ENCODE data around the gene ZNF618. TPM values are rescaled to one million over a fixed set of nuclear protein-coding genes. Genes with fewer than 3 reads are reported as not detected.

ZNF618 gene
- polyA plus RNA-seq, 4 donors: 0.22 to 5.5 (median 1.9) TPM

- 73 to 91% (median 89%) methylated on average over 2 of the region's 2 CpGs for WGBS, 3 donors
- Histone ChIP-seq H3K9me3 (ENCODE audit: control insufficient read depth in 2 of 2, insufficient read depth in 1 of 2, low read depth in 1 of 2, low read length in 1 of 2) (peaks cover 2 to 5% of the 10 kb centered on the region in 2 donors), H3K36me3 (ENCODE audit: control insufficient read depth in 3 of 3, insufficient read depth in 2 of 3, low read depth in 1 of 3, low read length in 3 of 3) (peaks cover 0 to 39% (median 0%) of the 10 kb centered on the region in 3 donors), H3K4me1 (ENCODE audit: control insufficient read depth in 3 of 3, insufficient read depth in 2 of 3, low read depth in 1 of 3, low read length in 2 of 3) (no peaks in the 10 kb centered on the region), H3K27ac (ENCODE audit: low read depth in 1 of 3, low read length in 2 of 3) (no peak overlapping the region), H3K4me3 (ENCODE audit: low read depth in 1 of 3, low read length in 3 of 3) (no peak overlapping the region), H3K27me3 (ENCODE audit: control insufficient read depth in 3 of 3, insufficient read depth in 3 of 3, low read length in 3 of 3) (no peaks in the 10 kb centered on the region)
- no peak for FAIRE-seq
- DNase-seq: no peak
Observed at GRCh38 chr9:114012126-114012525, 136.0 kb downstream of the ZNF618 start.

- Histone ChIP-seq H3K27ac (ENCODE audit: low read depth in 1 of 3, low read length in 2 of 3) (no peak overlapping the region), H3K36me3 (ENCODE audit: control insufficient read depth in 3 of 3, insufficient read depth in 2 of 3, low read depth in 1 of 3, low read length in 3 of 3) (peaks cover 0 to 35% (median 0%) of the 10 kb centered on the region in 3 donors), H3K4me3 (ENCODE audit: low read depth in 1 of 3, low read length in 3 of 3) (no peak overlapping the region), H3K27me3 (ENCODE audit: control insufficient read depth in 3 of 3, insufficient read depth in 3 of 3, low read length in 3 of 3) (no peaks in the 10 kb centered on the region), H3K4me1 (ENCODE audit: control insufficient read depth in 3 of 3, insufficient read depth in 2 of 3, low read depth in 1 of 3, low read length in 2 of 3) (no peaks in the 10 kb centered on the region), H3K9me3 (ENCODE audit: control insufficient read depth in 2 of 2, insufficient read depth in 1 of 2, low read depth in 1 of 2, low read length in 1 of 2) (peaks cover 2 to 6% of the 10 kb centered on the region in 2 donors)
- DNase-seq (no peak), FAIRE-seq (no peak)
Observed at GRCh38 chr9:114014044-114014443, 137.9 kb downstream of the ZNF618 start.

GRCh38 chr9:114015607-114016006, 139.5 kb downstream of the ZNF618 start:
- no peak for FAIRE-seq
- no peak for DNase-seq
- H3K27ac ChIP-seq (ENCODE audit: low read depth in 1 of 3, low read length in 2 of 3): no peak overlapping the region
- no peaks in the 10 kb centered on the region for H3K27me3 ChIP-seq (ENCODE audit: control insufficient read depth in 3 of 3, insufficient read depth in 3 of 3, low read length in 3 of 3)
- 72 to 82% (median 73%) methylated on average over 2 of the region's 2 CpGs for WGBS, 3 donors
- peaks cover 0 to 31% (median 0%) of the 10 kb centered on the region in 3 donors for H3K36me3 ChIP-seq (ENCODE audit: control insufficient read depth in 3 of 3, insufficient read depth in 2 of 3, low read depth in 1 of 3, low read length in 3 of 3)
- H3K4me3 ChIP-seq (ENCODE audit: low read depth in 1 of 3, low read length in 3 of 3): no peak overlapping the region
- peaks cover 2 to 6% of the 10 kb centered on the region in 2 donors for H3K9me3 ChIP-seq (ENCODE audit: control insufficient read depth in 2 of 2, insufficient read depth in 1 of 2, low read depth in 1 of 2, low read length in 1 of 2)
- H3K4me1 ChIP-seq (ENCODE audit: control insufficient read depth in 3 of 3, insufficient read depth in 2 of 3, low read depth in 1 of 3, low read length in 2 of 3): no peaks in the 10 kb centered on the region

GRCh38 chr9:114016101-114016500, 140.0 kb downstream of the ZNF618 start:
- peaks cover 0 to 31% (median 0%) of the 10 kb centered on the region in 3 donors for H3K36me3 ChIP-seq (ENCODE audit: control insufficient read depth in 3 of 3, insufficient read depth in 2 of 3, low read depth in 1 of 3, low read length in 3 of 3)
- no peak for FAIRE-seq
- WGBS, 3 donors: 84 to 86% (median 85%) methylated on average over 6 of the region's 6 CpGs

GRCh38 chr9:114016629-114017423, 140.7 kb downstream of the ZNF618 start:
- FAIRE-seq: no peak

More at GRCh38 chr9:114016101-114016500, 140.0 kb downstream of the ZNF618 start:
- no peak for DNase-seq
- Histone ChIP-seq H3K27me3 (ENCODE audit: control insufficient read depth in 3 of 3, insufficient read depth in 3 of 3, low read length in 3 of 3) (no peaks in the 10 kb centered on the region), H3K27ac (ENCODE audit: low read depth in 1 of 3, low read length in 2 of 3) (no peak overlapping the region), H3K9me3 (ENCODE audit: control insufficient read depth in 2 of 2, insufficient read depth in 1 of 2, low read depth in 1 of 2, low read length in 1 of 2) (peaks cover 2 to 6% of the 10 kb centered on the region in 2 donors), H3K4me3 (ENCODE audit: low read depth in 1 of 3, low read length in 3 of 3) (no peak overlapping the region), H3K4me1 (ENCODE audit: control insufficient read depth in 3 of 3, insufficient read depth in 2 of 3, low read depth in 1 of 3, low read length in 2 of 3) (no peaks in the 10 kb centered on the region)

GRCh38 chr9:114017741-114018715, 141.9 kb downstream of the ZNF618 start:
- no peaks in the 10 kb centered on the region for H3K27me3 ChIP-seq (ENCODE audit: control insufficient read depth in 3 of 3, insufficient read depth in 3 of 3, low read length in 3 of 3)
- no peak overlapping the region for H3K27ac ChIP-seq (ENCODE audit: low read depth in 1 of 3, low read length in 2 of 3)
- DNase-seq: no peak
- FAIRE-seq: no peak
- 77 to 88% (median 84%) methylated on average over 6 of the region's 6 CpGs for WGBS, 3 donors
- H3K4me1 ChIP-seq (ENCODE audit: control insufficient read depth in 3 of 3, insufficient read depth in 2 of 3, low read depth in 1 of 3, low read length in 2 of 3): no peaks in the 10 kb centered on the region
- peaks cover 0 to 2% of the 10 kb centered on the region in 2 donors for H3K9me3 ChIP-seq (ENCODE audit: control insufficient read depth in 2 of 2, insufficient read depth in 1 of 2, low read depth in 1 of 2, low read length in 1 of 2)
- H3K36me3 ChIP-seq (ENCODE audit: control insufficient read depth in 3 of 3, insufficient read depth in 2 of 3, low read depth in 1 of 3, low read length in 3 of 3): peaks cover 0 to 25% (median 0%) of the 10 kb centered on the region in 3 donors
- H3K4me3 ChIP-seq (ENCODE audit: low read depth in 1 of 3, low read length in 3 of 3): no peak overlapping the region

More at GRCh38 chr9:114016629-114017423, 140.7 kb downstream of the ZNF618 start:
- Histone ChIP-seq H3K27me3 (ENCODE audit: control insufficient read depth in 3 of 3, insufficient read depth in 3 of 3, low read length in 3 of 3) (no peaks in the 10 kb centered on the region), H3K27ac (ENCODE audit: low read depth in 1 of 3, low read length in 2 of 3) (no peak overlapping the region), H3K4me3 (ENCODE audit: low read depth in 1 of 3, low read length in 3 of 3) (no peak overlapping the region), H3K9me3 (ENCODE audit: control insufficient read depth in 2 of 2, insufficient read depth in 1 of 2, low read depth in 1 of 2, low read length in 1 of 2) (peaks cover 0 to 6% of the 10 kb centered on the region in 2 donors), H3K36me3 (ENCODE audit: control insufficient read depth in 3 of 3, insufficient read depth in 2 of 3, low read depth in 1 of 3, low read length in 3 of 3) (peaks cover 0 to 28% (median 0%) of the 10 kb centered on the region in 3 donors), H3K4me1 (ENCODE audit: control insufficient read depth in 3 of 3, insufficient read depth in 2 of 3, low read depth in 1 of 3, low read length in 2 of 3) (no peaks in the 10 kb centered on the region)
- WGBS, 3 donors: 87 to 90% (median 88%) methylated on average over 14 of the region's 14 CpGs
- DNase-seq: no peak

GRCh38 chr9:114021578-114021977, 145.5 kb downstream of the ZNF618 start:
- Histone ChIP-seq H3K4me3 (ENCODE audit: low read depth in 1 of 3, low read length in 3 of 3) (no peak overlapping the region), H3K4me1 (ENCODE audit: control insufficient read depth in 3 of 3, insufficient read depth in 2 of 3, low read depth in 1 of 3, low read length in 2 of 3) (no peaks in the 10 kb centered on the region), H3K27me3 (ENCODE audit: control insufficient read depth in 3 of 3, insufficient read depth in 3 of 3, low read length in 3 of 3) (no peaks in the 10 kb centered on the region), H3K36me3 (ENCODE audit: control insufficient read depth in 3 of 3, insufficient read depth in 2 of 3, low read depth in 1 of 3, low read length in 3 of 3) (peaks cover 0 to 31% (median 0%) of the 10 kb centered on the region in 3 donors), H3K27ac (ENCODE audit: low read depth in 1 of 3, low read length in 2 of 3) (no peak overlapping the region), H3K9me3 (ENCODE audit: control insufficient read depth in 2 of 2, insufficient read depth in 1 of 2, low read depth in 1 of 2, low read length in 1 of 2) (peaks cover 0 to 12% of the 10 kb centered on the region in 2 donors)
- DNase-seq (no peak), FAIRE-seq (no peak)
- WGBS, 3 donors: 47 to 73% (median 69%) methylated on average over 3 of the region's 3 CpGs

- Histone ChIP-seq H3K9me3 (ENCODE audit: control insufficient read depth in 2 of 2, insufficient read depth in 1 of 2, low read depth in 1 of 2, low read length in 1 of 2) (peaks cover 0 to 10% of the 10 kb centered on the region in 2 donors), H3K27ac (ENCODE audit: low read depth in 1 of 3, low read length in 2 of 3) (no peak overlapping the region), H3K27me3 (ENCODE audit: control insufficient read depth in 3 of 3, insufficient read depth in 3 of 3, low read length in 3 of 3) (no peaks in the 10 kb centered on the region), H3K4me1 (ENCODE audit: control insufficient read depth in 3 of 3, insufficient read depth in 2 of 3, low read depth in 1 of 3, low read length in 2 of 3) (no peaks in the 10 kb centered on the region), H3K36me3 (ENCODE audit: control insufficient read depth in 3 of 3, insufficient read depth in 2 of 3, low read depth in 1 of 3, low read length in 3 of 3) (peaks cover 0 to 25% (median 0%) of the 10 kb centered on the region in 3 donors), H3K4me3 (ENCODE audit: low read depth in 1 of 3, low read length in 3 of 3) (no peak overlapping the region)
- no peak for FAIRE-seq
- 85 to 93% (median 89%) methylated on average over 1 of the region's 1 CpG for WGBS, 3 donors
- no peak for DNase-seq
Observed at GRCh38 chr9:114023961-114024360, 147.9 kb downstream of the ZNF618 start.
